Glutamatergic neuron (in vitro differentiated cells): Measurements from ENCODE around the gene TBX1. TPM values are rescaled to one million over a fixed set of nuclear protein-coding genes. Genes with fewer than 3 reads are reported as not detected.
A peak's percentile ranks its signal among the peaks of the same experiment; 100 is the strongest.

Experiments
- DNase-seq: peaks from one replicate; pipeline ENCODE4 v3.0.0; 2022
- H3K27ac Mint-ChIP-seq: one replicate; pipeline ENCODE4 v1.8.0; 2020; ENCODE audit warnings: mild to moderate bottlenecking, mixed read lengths, inconsistent platforms; ENCODE audit not compliant: unreplicated experiment
- H3K27me3 Mint-ChIP-seq: one replicate; pipeline ENCODE4 v1.8.0; 2020; ENCODE audit warnings: mild to moderate bottlenecking, moderate library complexity, mixed read lengths, inconsistent platforms; ENCODE audit not compliant: unreplicated experiment
- H3K36me3 Mint-ChIP-seq: one replicate; pipeline ENCODE4 v1.8.0; 2020; ENCODE audit warnings: mild to moderate bottlenecking, mixed read lengths, inconsistent platforms; ENCODE audit not compliant: unreplicated experiment
- H3K4me1 Mint-ChIP-seq: one replicate; pipeline ENCODE4 v1.8.0; 2020; ENCODE audit warnings: mild to moderate bottlenecking, low read depth, mixed read lengths, inconsistent platforms; ENCODE audit not compliant: unreplicated experiment
- H3K4me3 Mint-ChIP-seq: one replicate; pipeline ENCODE4 v1.8.0; 2020; ENCODE audit warnings: mild to moderate bottlenecking, mixed read lengths, inconsistent platforms; ENCODE audit not compliant: unreplicated experiment
- H3K9me3 Mint-ChIP-seq: one replicate; pipeline ENCODE4 v1.8.0; 2020; ENCODE audit warnings: mild to moderate bottlenecking, moderate library complexity, mixed read lengths, inconsistent platforms; ENCODE audit not compliant: unreplicated experiment
- CTCF ChIP-seq: fragments of 200-600 bp; sonication (generic); IDR thresholded peaks from one replicate; pipeline ENCODE4 v1.5.0; 2021; ENCODE audit not compliant: partially characterized antibody, unreplicated experiment
- total RNA-seq: library from RNA; stranded (reverse); fragmentation: NEBNext Ultra II Directional; extraction: Animal tissue kit (Norgen Biotek cat#: 25700); gene quantifications from one replicate; pipeline ENCODE4 v1.2.1, GENCODE V29; 2021; ENCODE audit not compliant: unreplicated experiment

Gene TBX1
- total RNA-seq, 1 donor from 2014 or later: 2.4 TPM

- no peak for DNase-seq
- H3K27ac Mint-ChIP-seq: peak overlapping the region; percentile 48
- peaks cover 23% of the 10 kb centered on the region for H3K9me3 Mint-ChIP-seq
- H3K4me1 Mint-ChIP-seq: peaks cover 5% of the 10 kb centered on the region
- no peaks in the 10 kb centered on the region for H3K36me3 Mint-ChIP-seq
- H3K4me3 Mint-ChIP-seq: peak overlapping the region; percentile 34
- TF ChIP-seq CTCF: no peak
- H3K27me3 Mint-ChIP-seq: peaks cover 37% of the 10 kb centered on the region
Observed at GRCh38 chr22:19727310-19728150, 33.0 kb upstream of the TBX1 start.

- Mint-ChIP-seq H3K4me3 (no peak overlapping the region), H3K4me1 (peaks cover 6% of the 10 kb centered on the region), H3K27ac (no peak overlapping the region), H3K36me3 (no peaks in the 10 kb centered on the region), H3K9me3 (peaks cover 23% of the 10 kb centered on the region), H3K27me3 (peaks cover 37% of the 10 kb centered on the region)
- no peak for DNase-seq
- TF ChIP-seq CTCF: no peak
Observed at GRCh38 chr22:19728271-19728670, 32.3 kb upstream of the TBX1 start.

GRCh38 chr22:19728836-19729235, 31.7 kb upstream of the TBX1 start:
- Mint-ChIP-seq H3K27me3 (peaks cover 37% of the 10 kb centered on the region), H3K36me3 (no peaks in the 10 kb centered on the region), H3K4me1 (peaks cover 6% of the 10 kb centered on the region), H3K9me3 (peaks cover 23% of the 10 kb centered on the region), H3K4me3 (no peak overlapping the region), H3K27ac (no peak overlapping the region)
- TF ChIP-seq CTCF: no peak
- DNase-seq: no peak

- Mint-ChIP-seq H3K4me3 (no peak overlapping the region), H3K36me3 (no peaks in the 10 kb centered on the region), H3K9me3 (peaks cover 22% of the 10 kb centered on the region), H3K27ac (no peak overlapping the region), H3K27me3 (peaks cover 37% of the 10 kb centered on the region), H3K4me1 (peaks cover 6% of the 10 kb centered on the region)
- DNase-seq: no peak
- TF ChIP-seq CTCF: no peak
Observed at GRCh38 chr22:19729507-19729906, 31.1 kb upstream of the TBX1 start.

- Mint-ChIP-seq H3K27ac (no peak overlapping the region), H3K9me3 (peaks cover 15% of the 10 kb centered on the region), H3K36me3 (no peaks in the 10 kb centered on the region), H3K4me3 (no peak overlapping the region), H3K4me1 (peaks cover 6% of the 10 kb centered on the region), H3K27me3 (peaks cover 31% of the 10 kb centered on the region)
- no peak for DNase-seq
- no peak for TF ChIP-seq CTCF
Observed at GRCh38 chr22:19730198-19730597, 30.4 kb upstream of the TBX1 start.
